Heart right ventricle (tissue), 16 donors: Measurements from ENCODE around the gene ADAM23. TPM values are rescaled to one million over a fixed set of nuclear protein-coding genes. Genes with fewer than 3 reads are reported as not detected.

Source experiments
- ATAC-seq, 8 donors: fragments of 200-7000 bp; cut with Tn5 transposase; one replicate each; pipeline ENCODE4 v1.9.1; 2020; ENCODE audit warnings: mild to moderate bottlenecking in 8 of 8, moderate library complexity in 8 of 8, moderate number of reproducible peaks in 1 of 8
- DNase-seq, 2 donors: peaks; one replicate each; pipeline ENCODE4 v3.0.0-alpha.2; 2020
- H3K27ac ChIP-seq, 10 donors: fragments of 200-600 bp; sonication (generic) in 2 of 10; one replicate each; pipeline versions ENCODE4 v1.5.0 to v1.8.0; 2020 to 2022; ENCODE audit warnings: mild to moderate bottlenecking in 3 of 10
- H3K27me3 ChIP-seq, 7 donors: fragments of 200-600 bp; one replicate each; pipeline ENCODE4 v1.8.0; 2021 to 2022; ENCODE audit warnings: mild to moderate bottlenecking in 2 of 7
- H3K36me3 ChIP-seq, 9 donors: fragments of 200-600 bp; sonication (generic) in 1 of 9; one replicate each; pipeline versions ENCODE4 v1.5.0 to v1.8.0; 2020 to 2022; ENCODE audit warnings: mild to moderate bottlenecking in 2 of 9
- H3K4me1 ChIP-seq, 9 donors: fragments of 200-600 bp; sonication (generic) in 1 of 9; one replicate each; pipeline versions ENCODE4 v1.5.0 to v1.8.0; 2020 to 2022; ENCODE audit warnings: mild to moderate bottlenecking in 4 of 9
- H3K4me3 ChIP-seq, 10 donors: fragments of 200-600 bp; sonication (generic) in 2 of 10; one replicate each; pipeline versions ENCODE4 v1.5.0 to v1.8.0; 2020 to 2022; ENCODE audit warnings: mild to moderate bottlenecking in 7 of 10, moderate library complexity in 2 of 10
- H3K9me3 ChIP-seq, 11 donors: fragments of 200-600 bp in 10 of 11; sonication (generic) in 2 of 11; one replicate each; pipeline versions ENCODE4 v1.5.0 to v1.8.0; 2013 to 2022; ENCODE audit warnings: mild to moderate bottlenecking in 2 of 11, control low read depth in 1 of 11, moderate library complexity in 1 of 11
- WGBS, 2 donors: extraction: QIAGEN DNeasy Blood & Tissue Kit; methylation state at CpG; one replicate each; pipeline ENCODE4 v1.1.7; 2013; ENCODE audit warnings: inconsistent platforms in 1 of 2; 5-methylcytosine and 5-hydroxymethylcytosine counted together
- intact Hi-C, 10 donors: fragments of 100-400 bp; cut with DNase I; formaldehyde crosslinking; loops; one replicate each; pipeline versions ENCODE4 v1.11.1 to v1.14.2; 2022
- polyA plus RNA-seq, 2 donors: library from polyadenylated mRNA; stranded (reverse); fragments of 200-250 nt; gene quantifications; one replicate each; pipeline ENCODE4 v1.2.3, GENCODE V29; 2013
- total RNA-seq, 10 donors: library from RNA; stranded (reverse); fragmentation: NEBNext Ultra II Directional in 3 of 10; extraction: Animal tissue kit (Norgen Biotek cat#: 25700) in 3 of 10; gene quantifications; one replicate each; pipeline versions ENCODE4 v1.2.1 to v1.2.4, GENCODE V29; 2021 to 2023
- TF ChIP-seq, protein P1 (sequence below), 9 donors: fragments of 200-600 bp; sonication (generic) in 2 of 9; IDR thresholded peaks; one replicate each; pipeline versions ENCODE4 v1.5.0 to v1.8.0; 2021 to 2022; ENCODE audit warnings: antibody characterized with exemption in 9 of 9, mild to moderate bottlenecking in 5 of 9, moderate library complexity in 1 of 9
- donor health status: Arrhythmogenic right ventricular cardiomyopathy.
- donor health status: ischemic (EF 13 %, LVEDD 7.1; RV severe dilation, severe dysfunction).
- donor health status: healthy with polysubstance abuse.
- donor health status: DM: no; HTN: yes; CAD: no.
- donor health status: DM: no; HTN: no; CAD: no.
- donor health status: ischemic (EF 25% LVEDD 6.9; RV normal size, moderate dysfunction).
- donor health status: ischemic (EF 25% LVEDD 5.7; RV mildly dilated, moderate dysfunction).
- donor health status: healthy.
- donor health status: DM: yes; HTN: yes; CAD: no.
- donor health status: Ischemic cardiomyopathy.
- donor health status: ischemic (EF 35%, LVEDD 5.7; RV mildly dilated, moderate dysfunction).
- donor health status: nonischemic (EF 11% LVEDD 7.7; RV severe dilation, severe dysfunction).
- donor health status: DM: yes; HTN: yes; CAD: no.
- donor health status: PGD.
- donor health status: ischemic (EF 29% LVEDD 5.4; RV normal size, mild dysfunction).
- donor health status: nonischemic (EF 23%, LVEDD 6.1; RV moderate dilation, normal function).

The ADAM23 gene
- total and polyA plus RNA-seq, 12 donors: 11.9 to 101 (median 66.2) TPM

DNA sequence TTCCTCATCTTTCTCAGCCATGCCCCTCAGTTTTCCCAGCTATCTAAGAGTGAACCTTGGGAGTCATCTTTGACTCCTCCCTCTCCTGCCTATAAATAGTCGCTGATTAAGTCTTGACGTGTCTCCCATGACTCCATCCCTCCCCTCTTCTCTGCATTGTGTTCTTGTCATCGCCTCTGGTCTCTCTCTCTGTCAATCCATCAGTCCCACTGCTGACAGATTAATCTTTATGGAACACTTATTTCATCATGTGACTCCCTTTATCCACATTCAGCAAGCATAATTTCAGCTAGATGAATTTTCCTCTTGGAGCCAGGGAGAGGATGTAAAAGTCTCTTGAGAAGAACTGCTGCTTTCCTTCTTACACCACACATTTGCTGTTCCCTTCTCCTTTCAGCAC is 9.4 kb downstream of the ADAM23 start:
- peaks cover 0 to 22% (median 11%) of the 10 kb centered on the region in 9 donors for H3K4me1 ChIP-seq
- H3K27me3 ChIP-seq: no peaks in the 10 kb centered on the region
- H3K36me3 ChIP-seq: no peaks in the 10 kb centered on the region
- H3K9me3 ChIP-seq: no peaks in the 10 kb centered on the region
- 8 to 19% methylated on average over 3 of the region's 3 CpGs for WGBS, 2 donors
- DNase-seq (peak in 1 of 2 donors; percentile 31), ATAC-seq (peak; percentile 78 to 98 (median 94))
- peak overlapping the region in 9 of 10 donors; percentile 42 to 83 (median 65) for H3K27ac ChIP-seq
- peak overlapping the region in 5 of 10 donors; percentile 8 to 16 (median 13) for H3K4me3 ChIP-seq
- intact Hi-C loops: loop anchor here in 2 of 10 donors (5.0 kb wide), 1 partner anchor 65 kb away; no protein-coding TSS in a partner anchor
- TF ChIP-seq, protein P1, sequence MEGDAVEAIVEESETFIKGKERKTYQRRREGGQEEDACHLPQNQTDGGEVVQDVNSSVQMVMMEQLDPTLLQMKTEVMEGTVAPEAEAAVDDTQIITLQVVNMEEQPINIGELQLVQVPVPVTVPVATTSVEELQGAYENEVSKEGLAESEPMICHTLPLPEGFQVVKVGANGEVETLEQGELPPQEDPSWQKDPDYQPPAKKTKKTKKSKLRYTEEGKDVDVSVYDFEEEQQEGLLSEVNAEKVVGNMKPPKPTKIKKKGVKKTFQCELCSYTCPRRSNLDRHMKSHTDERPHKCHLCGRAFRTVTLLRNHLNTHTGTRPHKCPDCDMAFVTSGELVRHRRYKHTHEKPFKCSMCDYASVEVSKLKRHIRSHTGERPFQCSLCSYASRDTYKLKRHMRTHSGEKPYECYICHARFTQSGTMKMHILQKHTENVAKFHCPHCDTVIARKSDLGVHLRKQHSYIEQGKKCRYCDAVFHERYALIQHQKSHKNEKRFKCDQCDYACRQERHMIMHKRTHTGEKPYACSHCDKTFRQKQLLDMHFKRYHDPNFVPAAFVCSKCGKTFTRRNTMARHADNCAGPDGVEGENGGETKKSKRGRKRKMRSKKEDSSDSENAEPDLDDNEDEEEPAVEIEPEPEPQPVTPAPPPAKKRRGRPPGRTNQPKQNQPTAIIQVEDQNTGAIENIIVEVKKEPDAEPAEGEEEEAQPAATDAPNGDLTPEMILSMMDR (IDR thresholded peaks at IDR 0.05): no peak

DNA sequence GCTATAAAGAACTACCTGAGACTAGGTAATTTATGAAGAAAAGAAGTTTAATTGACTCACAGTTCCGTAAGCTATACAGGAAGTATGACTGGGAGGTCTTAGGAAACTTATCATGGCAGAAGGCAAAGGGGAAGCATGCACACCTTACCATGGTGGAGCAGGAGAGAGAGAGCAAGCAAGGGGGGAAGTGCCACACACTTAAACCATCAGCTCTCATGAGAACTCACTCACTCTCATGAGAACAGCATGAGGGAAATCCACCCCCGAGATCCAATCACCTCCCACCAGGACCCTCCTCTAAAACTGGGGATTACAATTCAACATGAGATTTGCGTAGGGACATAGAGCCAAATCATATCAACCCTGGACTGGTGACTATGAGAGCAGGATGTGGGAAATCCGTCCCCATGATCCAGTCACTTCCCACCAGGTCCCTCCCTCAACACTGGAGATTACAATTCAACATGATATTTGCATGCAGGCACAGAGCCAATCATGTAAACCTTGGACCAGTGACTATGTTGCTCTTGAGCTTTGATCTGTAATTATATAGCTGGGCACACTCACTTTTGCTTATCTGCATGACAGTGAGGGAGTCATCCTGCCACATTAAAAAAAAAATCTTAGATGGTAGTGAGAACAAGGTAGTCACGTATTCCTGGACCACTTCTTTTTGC is 12.9 kb downstream of the ADAM23 start:
- H3K27me3 ChIP-seq: no peaks in the 10 kb centered on the region
- TF ChIP-seq, protein P1 (IDR thresholded peaks at IDR 0.05): no peak
- H3K36me3 ChIP-seq: no peaks in the 10 kb centered on the region
- 60 to 64% methylated on average over 5 of the region's 5 CpGs for WGBS, 2 donors
- intact Hi-C loops: loop anchor here in 1 of 10 donors (5.0 kb wide), 1 partner anchor 61 kb away; no protein-coding TSS in a partner anchor
- no peaks in the 10 kb centered on the region for H3K9me3 ChIP-seq
- H3K4me1 ChIP-seq: peaks cover 0 to 29% (median 13%) of the 10 kb centered on the region in 9 donors
- peak overlapping the region in 3 of 10 donors; percentile 10 to 42 (median 20) for H3K27ac ChIP-seq
- H3K4me3 ChIP-seq: no peak overlapping the region
- ATAC-seq (no peak), DNase-seq (no peak)

DNA sequence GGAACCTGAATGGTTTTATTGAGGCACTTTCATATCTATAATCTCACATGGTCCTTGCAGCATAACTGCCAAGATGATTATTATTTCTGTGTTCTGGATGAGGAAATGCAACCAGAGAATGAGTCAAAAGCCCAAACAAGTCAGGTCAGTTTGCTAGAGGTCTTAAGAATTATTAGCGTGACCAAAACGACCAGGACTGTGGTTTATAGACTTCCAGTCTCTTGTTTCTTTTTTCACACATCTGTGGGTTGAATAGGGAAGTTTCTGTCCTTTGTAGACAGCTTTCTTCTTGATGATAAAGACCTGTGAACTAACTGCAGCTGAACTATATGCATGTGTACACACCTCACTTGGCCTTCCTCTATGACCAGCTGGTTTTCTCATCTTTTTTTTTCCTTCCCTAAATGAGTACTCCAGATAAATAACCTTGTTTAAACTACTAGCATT is 13.9 kb downstream of the ADAM23 start:
- no peak overlapping the region for H3K4me3 ChIP-seq
- peak overlapping the region in 3 of 10 donors; percentile 16 to 42 (median 20) for H3K27ac ChIP-seq
- peaks cover 0 to 32% (median 9%) of the 10 kb centered on the region in 9 donors for H3K4me1 ChIP-seq
- TF ChIP-seq, protein P1 (IDR thresholded peaks at IDR 0.05): no peak
- H3K27me3 ChIP-seq: no peaks in the 10 kb centered on the region
- no peaks in the 10 kb centered on the region for H3K36me3 ChIP-seq
- ATAC-seq: no peak
- WGBS, 2 donors: 52 to 55% methylated on average over 2 of the region's 2 CpGs
- H3K9me3 ChIP-seq: no peaks in the 10 kb centered on the region
- intact Hi-C loops: loop anchor here in 1 of 10 donors (5.0 kb wide), 1 partner anchor 60 kb away; no protein-coding TSS in a partner anchor
- DNase-seq: no peak

DNA sequence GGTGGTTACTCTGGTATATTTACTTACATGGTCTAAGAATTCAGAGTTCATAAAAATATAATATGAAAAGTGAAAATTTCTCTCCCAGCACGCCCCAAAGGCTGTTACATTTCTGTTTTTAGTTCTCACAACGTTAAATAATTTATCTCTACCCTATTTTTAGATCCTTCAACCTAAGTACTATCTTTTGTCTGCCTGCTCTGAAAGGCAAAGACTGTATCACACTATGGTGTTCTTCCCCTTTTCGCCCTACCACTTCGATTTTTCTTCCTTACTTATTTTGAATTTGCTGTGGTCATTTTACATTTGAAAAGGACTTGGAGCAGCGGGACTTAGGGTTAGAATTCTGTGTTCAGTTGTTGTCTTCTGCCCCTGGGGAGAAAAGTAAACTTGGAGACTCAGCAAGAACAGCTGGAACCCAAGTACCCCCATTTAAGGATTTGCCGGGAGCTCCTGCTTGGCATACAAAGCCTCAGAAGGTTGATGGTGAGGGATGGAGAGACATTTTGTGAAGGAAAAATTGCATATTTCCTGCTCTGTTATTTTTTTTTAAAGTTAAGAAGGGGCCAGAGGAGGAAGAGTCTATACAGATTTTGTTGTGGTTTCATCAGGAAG is 19.0 kb downstream of the ADAM23 start:
- DNase-seq (no peak), ATAC-seq (peak in 3 of 8 donors; percentile 38 to 62 (median 39))
- peak overlapping the region in 1 of 10 donors; percentile 5 for H3K4me3 ChIP-seq
- WGBS, 2 donors: 26 to 35% methylated on average over 6 of the region's 6 CpGs
- no peaks in the 10 kb centered on the region for H3K36me3 ChIP-seq
- peak overlapping the region; percentile 29 to 82 (median 69) for H3K27ac ChIP-seq
- peaks cover 0 to 9% (median 5%) of the 10 kb centered on the region in 11 donors for H3K9me3 ChIP-seq
- H3K27me3 ChIP-seq: no peaks in the 10 kb centered on the region
- intact Hi-C loops: no loop called here
- H3K4me1 ChIP-seq: peaks cover 0 to 29% (median 4%) of the 10 kb centered on the region in 9 donors
- TF ChIP-seq, protein P1 (IDR thresholded peaks at IDR 0.05): no peak
